Hematopoietic multipotent progenitor cell treated with erythropoietin and hydrocortisone succinate and interleukin-3 and kit ligand, for 4 days (in vitro differentiated cells): Measurements from ENCODE around the gene LYRM9.
"Not testable (repeated sequence)": the region's sequence is repeated elsewhere in the genome, so short reads cannot be mapped to it uniquely, and the experiment has no call there.

Source experiments
- DNase-seq: peaks from one replicate; pipeline ENCODE4 v3.0.0-alpha.2; 2015

LYRM9 gene

DNA sequence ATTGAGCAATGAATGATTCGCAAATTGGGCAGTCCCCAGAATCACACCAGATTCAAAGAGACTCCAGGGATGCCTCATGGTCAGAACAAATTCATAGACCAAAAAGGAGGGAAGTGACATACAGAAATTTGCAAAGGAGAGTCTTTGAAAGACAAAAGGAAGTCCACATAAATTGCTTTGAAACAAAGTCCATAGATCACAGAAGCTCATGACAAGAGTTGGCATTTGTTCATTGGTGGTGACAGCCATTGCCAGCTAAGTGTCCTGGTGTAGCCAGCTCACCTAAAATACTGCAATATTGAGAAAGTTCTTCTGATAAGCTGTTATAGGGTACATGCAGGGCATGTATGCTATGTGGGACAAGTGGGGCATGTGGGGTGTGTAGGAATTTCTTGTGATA lies 55.4 kb downstream of the LYRM9 start:
- not testable (repeated sequence) for DNase-seq

GRCh38 chr17:27836651-27837050 lies 56.5 kb downstream of the LYRM9 start:
- DNase-seq: no peak

DNA sequence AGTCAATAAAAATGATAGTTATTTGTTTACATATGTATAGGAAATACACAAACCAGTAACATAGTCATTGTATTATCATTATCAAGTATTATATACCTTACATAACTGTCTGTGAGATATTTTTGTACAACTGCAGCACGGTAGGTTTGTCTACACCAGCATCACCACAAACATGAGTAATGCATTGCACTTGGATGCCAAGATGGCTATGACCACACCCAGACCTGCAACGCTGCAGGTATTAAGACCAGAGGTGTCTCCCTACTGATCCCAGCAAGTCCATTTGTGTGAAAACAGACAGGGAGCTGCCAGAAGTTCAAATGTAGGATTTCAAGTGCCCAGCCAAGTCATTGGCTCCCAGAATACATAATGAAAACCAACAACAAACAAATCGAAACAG lies 58.6 kb downstream of the LYRM9 start:
- no peak for DNase-seq

- no peak for DNase-seq
These were observed 60.3 kb downstream of the LYRM9 start for GRCh38 chr17:27832831-27833230.

DNA sequence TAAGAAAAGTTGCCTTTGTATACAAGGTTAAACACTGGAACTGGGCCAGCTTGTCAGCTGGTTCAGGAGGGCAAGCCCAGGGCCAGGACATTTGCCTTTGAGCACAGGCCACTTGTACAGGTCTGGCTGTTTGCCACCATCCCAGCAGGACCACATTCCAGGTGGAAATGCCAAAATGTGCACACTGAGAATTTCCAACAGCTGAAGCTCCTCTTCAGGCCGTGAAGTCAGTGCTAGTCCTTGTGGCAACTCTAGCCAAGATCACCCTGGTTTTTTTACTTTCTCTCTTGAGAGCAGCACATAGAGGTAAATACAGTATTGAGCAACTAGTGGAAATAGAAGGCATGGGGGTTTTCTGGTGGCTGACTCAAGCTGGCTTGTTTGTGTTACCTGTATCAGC lies 63.3 kb downstream of the LYRM9 start:
- not testable (repeated sequence) for DNase-seq

DNA sequence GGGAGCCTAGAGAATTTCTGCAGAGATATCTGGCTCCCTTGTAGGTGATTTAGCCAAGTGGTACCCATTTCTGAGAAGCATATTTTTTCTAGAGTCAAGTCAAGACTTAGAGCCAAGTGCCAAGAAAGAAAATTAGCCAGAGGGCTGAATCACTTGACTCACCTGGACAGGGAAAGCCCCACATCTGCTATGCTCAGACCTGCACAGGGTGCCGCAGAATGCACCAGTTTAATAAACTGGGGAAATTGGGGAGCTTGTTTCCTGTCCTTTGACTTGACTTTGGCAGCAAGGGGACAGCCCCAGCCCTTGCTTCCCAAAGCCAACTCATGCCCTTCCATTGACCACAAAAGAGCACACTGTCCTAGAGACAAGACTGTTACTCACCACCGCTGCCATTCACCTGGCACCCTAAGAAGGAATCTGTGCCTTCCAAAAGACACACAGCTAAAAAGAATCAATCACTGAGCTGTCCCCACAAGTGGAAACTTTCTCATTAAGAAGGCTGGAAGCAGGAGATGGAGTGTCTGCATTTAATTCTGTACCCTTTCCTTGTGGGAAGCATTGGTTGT lies 63.9 kb downstream of the LYRM9 start:
- DNase-seq: not testable (repeated sequence)
